HG02885 (cell line): Measurements from ENCODE around the gene DAZ3.
"Not testable (repeated sequence)": the region's sequence is repeated elsewhere in the genome, so short reads cannot be mapped to it uniquely, and the experiment has no call there.

Experiments used
- ATAC-seq: cut with Tn5 transposase; IDR thresholded peaks from one replicate; pipeline ENCODE4 v1.9.1; 2021; ENCODE audit warnings: mild to moderate bottlenecking; ENCODE audit not compliant: unreplicated experiment, poor library complexity

Gene DAZ3, protein sequence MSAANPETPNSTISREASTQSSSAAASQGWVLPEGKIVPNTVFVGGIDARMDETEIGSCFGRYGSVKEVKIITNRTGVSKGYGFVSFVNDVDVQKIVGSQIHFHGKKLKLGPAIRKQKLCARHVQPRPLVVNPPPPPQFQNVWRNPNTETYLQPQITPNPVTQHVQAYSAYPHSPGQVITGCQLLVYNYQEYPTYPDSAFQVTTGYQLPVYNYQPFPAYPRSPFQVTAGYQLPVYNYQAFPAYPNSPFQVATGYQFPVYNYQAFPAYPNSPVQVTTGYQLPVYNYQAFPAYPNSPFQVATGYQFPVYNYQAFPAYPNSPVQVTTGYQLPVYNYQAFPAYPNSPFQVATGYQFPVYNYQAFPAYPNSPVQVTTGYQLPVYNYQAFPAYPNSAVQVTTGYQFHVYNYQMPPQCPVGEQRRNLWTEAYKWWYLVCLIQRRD

DNA sequence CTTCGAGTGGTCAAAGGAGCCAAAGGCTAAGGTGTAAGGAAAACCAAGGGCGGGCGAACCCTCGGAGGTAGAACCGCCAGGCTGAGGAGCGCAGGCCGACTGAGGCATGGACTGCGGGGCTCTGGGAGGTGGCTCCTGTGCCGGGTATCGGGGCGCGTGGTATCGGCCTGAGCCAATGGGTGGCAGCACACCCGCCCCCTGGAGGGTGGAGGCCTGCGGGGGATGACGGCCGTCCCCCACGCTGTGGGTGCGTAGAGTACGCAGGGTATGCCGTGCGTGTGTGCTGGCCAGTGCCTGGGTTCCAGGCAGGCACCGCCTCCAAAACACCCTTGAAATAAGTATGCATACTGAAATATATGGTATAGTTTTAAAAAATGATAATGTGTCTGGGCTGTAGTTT lies at the start of gene DAZ3:
Gene DAZ3 (minus strand): TSS at position 101 of the 400 bp plus-strand sequence. CDS start 208 bp downstream, outside the sequence.
- not testable (repeated sequence) for ATAC-seq

DNA sequence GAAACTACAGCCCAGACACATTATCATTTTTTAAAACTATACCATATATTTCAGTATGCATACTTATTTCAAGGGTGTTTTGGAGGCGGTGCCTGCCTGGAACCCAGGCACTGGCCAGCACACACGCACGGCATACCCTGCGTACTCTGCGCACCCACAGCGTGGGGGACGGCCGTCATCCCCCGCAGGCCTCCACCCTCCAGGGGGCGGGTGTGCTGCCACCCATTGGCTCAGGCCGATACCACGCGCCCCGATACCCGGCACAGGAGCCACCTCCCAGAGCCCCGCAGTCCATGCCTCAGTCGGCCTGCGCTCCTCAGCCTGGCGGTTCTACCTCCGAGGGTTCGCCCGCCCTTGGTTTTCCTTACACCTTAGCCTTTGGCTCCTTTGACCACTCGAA lies 20.4 kb upstream of the DAZ3 start, which contains the start of gene DAZ4:
Gene DAZ4 (plus strand): TSS at position 301 of the 400 bp plus-strand sequence. CDS start 208 bp downstream, outside the sequence.
- not testable (repeated sequence) for ATAC-seq

DNA sequence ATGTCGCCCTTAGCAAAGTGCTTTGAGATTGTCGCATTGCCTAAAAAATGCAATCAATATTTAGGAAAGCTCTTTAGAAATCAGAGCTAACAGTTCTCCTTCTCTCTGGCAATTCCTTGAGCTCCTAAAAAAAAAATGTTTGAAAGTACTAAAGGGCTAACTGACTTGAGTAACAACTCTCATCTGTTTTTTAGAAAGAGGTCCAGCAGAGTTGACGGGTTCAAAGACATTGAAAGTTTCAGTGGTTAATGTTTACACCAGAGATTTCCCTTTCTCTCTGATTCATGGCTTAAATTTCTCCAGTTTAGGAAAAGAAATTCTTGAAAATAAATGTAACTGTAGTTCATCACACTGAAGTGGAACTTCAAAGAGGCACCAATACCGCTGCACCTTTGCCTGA lies 11.9 kb upstream of the DAZ3 start:
- ATAC-seq, result not testable (repeated sequence)

DNA sequence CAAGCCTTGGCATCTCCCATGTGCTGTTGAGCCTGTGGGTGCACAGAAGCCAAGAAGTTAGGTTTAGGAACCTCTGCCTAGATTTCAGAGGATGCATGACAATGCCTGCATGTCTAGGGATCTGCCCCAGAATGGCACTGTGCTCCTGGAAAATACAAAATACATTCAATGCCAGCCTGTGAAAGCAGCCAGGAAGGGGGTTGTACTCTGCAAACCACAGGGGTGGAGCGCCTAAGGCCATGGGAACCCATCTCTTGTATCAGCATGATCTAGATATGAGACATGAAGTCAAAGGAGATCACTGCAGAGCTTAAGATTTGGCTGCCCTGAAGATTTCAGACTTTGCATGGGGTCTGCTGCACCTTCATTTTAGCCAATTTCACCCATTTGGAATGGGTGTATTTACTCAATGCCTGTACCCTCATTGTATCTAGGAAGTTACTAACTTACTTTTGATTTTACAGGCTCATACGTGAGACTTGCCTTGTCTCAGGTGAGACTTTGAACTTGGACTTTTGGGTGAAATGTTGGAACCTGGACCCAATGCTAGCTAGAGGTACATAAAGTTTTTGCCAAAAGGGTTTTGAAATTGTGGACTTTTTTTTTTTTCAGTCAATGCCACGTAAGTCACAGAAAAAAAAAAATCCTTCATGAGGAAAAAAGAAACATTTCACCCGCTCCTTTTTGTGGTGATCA lies 11.1 kb upstream of the DAZ3 start:
- ATAC-seq, result not testable (repeated sequence)

DNA sequence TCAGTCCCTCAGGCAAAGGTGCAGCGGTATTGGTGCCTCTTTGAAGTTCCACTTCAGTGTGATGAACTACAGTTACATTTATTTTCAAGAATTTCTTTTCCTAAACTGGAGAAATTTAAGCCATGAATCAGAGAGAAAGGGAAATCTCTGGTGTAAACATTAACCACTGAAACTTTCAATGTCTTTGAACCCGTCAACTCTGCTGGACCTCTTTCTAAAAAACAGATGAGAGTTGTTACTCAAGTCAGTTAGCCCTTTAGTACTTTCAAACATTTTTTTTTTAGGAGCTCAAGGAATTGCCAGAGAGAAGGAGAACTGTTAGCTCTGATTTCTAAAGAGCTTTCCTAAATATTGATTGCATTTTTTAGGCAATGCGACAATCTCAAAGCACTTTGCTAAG lies 8.6 kb upstream of the DAZ3 start:
- ATAC-seq, result not testable (repeated sequence)
